GM12878 (cell line): ENCODE data around the gene ZNF469. TPM values are rescaled to one million over a fixed set of nuclear protein-coding genes. Genes with fewer than 3 reads are reported as not detected.

ENCODE experiments used
- ATAC-seq: fragments of 200-7000 bp; cut with Tn5 transposase; 3 replicates; pipeline ENCODE4 v1.9.1; 2020; ENCODE audit warnings: mild to moderate bottlenecking, moderate library complexity
- BruUV-seq: library from RNA; stranded (reverse); fragments of 400-500 nt; replicated peaks from 2 replicates; lab custom pipeline; 2021; lab: Mats Ljungman, UMichigan
- CTCF ChIA-PET: fragments of 300-600 bp; sonication (Branson Sonifier 250); formaldehyde crosslinking; extraction: SDS; loops from one replicate; lab custom pipeline; 2021; ENCODE audit warnings: inconsistent platforms; lab: Yijun Ruan, JAX
- POLR2A ChIA-PET: fragments of 350-600 bp; formaldehyde crosslinking; extraction: SDS; loops from one replicate; lab custom pipeline; 2021; ENCODE audit warnings: inconsistent platforms; lab: Charles Lee
- RAD21 ChIA-PET: fragments of 300-600 bp; sonication (Branson Sonifier 250); formaldehyde crosslinking; loops from one replicate; lab custom pipeline; 2023; ENCODE audit warnings: antibody characterized with exemption; ENCODE audit not compliant: unreplicated experiment; lab: Charles Lee
- SMC1A ChIA-PET: fragments of 300-600 bp; sonication (Branson Sonifier 250); formaldehyde crosslinking; loops from one replicate; lab custom pipeline; 2023; ENCODE audit not compliant: unreplicated experiment, uncharacterized antibody; lab: Charles Lee
- DNase-seq: peaks from one replicate; pipeline ENCODE4 v3.0.0-alpha.2; 2011; ENCODE audit warnings: low read depth, low spot score
- FAIRE-seq: peaks from 3 replicates; lab custom pipeline; 2011; peaks lifted over from hg19 to GRCh38; lab: Jason Lieb, UNC
- H2AFZ ChIP-seq: 2 replicates; pipeline ENCODE4 v1.6.0; 2011; ENCODE audit warnings: low read depth, low read length, control low read depth; ENCODE audit not compliant: control insufficient read depth
- H3K27ac ChIP-seq: 2 replicates; pipeline ENCODE4 v1.5.1; 2011; ENCODE audit warnings: control low read depth; ENCODE audit not compliant: control insufficient read depth, insufficient read depth
- H3K27me3 ChIP-seq, 2 experiments: replicated peaks in 1 of 2; 2 replicates each; pipeline versions ENCODE4 v1.6.0 to v1.6.1; 2011; ENCODE audit warnings: low read length in 1 of 2; ENCODE audit not compliant: control insufficient read depth in 2 of 2, insufficient read depth in 2 of 2
- H3K36me3 ChIP-seq, 2 experiments: 2 replicates each; pipeline ENCODE4 v1.5.1; 2011; ENCODE audit warnings: low read length in 1 of 2; ENCODE audit not compliant: control insufficient read depth in 2 of 2, insufficient read depth in 2 of 2
- H3K4me1 ChIP-seq: 2 replicates; pipeline ENCODE4 v1.6.1; 2011; ENCODE audit warnings: mild to moderate bottlenecking, low read length, moderate library complexity, mixed read lengths; ENCODE audit not compliant: control insufficient read depth, insufficient read depth
- H3K4me2 ChIP-seq: 2 replicates; pipeline ENCODE4 v1.6.0; 2011; ENCODE audit warnings: control low read depth; ENCODE audit not compliant: control insufficient read depth, insufficient read depth
- H3K4me3 ChIP-seq: fragments of 200-600 bp; sonication (generic); 2 replicates; pipeline ENCODE4 v1.5.1; 2016
- H3K79me2 ChIP-seq: 2 replicates; pipeline ENCODE4 v1.6.0; 2011; ENCODE audit warnings: low read length; ENCODE audit not compliant: control insufficient read depth, insufficient read depth
- H3K9ac ChIP-seq: 2 replicates; pipeline ENCODE4 v1.8.0; 2011; ENCODE audit warnings: low read length, control low read depth, mixed read lengths; ENCODE audit not compliant: control insufficient read depth, insufficient read depth
- H3K9me3 ChIP-seq: replicated peaks from 3 replicates; pipeline ENCODE4 v1.5.1; 2011; ENCODE audit warnings: mild to moderate bottlenecking, low read length; ENCODE audit not compliant: control insufficient read depth, insufficient read depth
- H4K20me1 ChIP-seq: 2 replicates; pipeline ENCODE4 v1.6.0; 2011; ENCODE audit not compliant: control insufficient read depth, insufficient read depth
- BCLAF1 ChIP-seq: fragments of 450-650 bp; IDR thresholded peaks from 2 replicates; pipeline ENCODE4 v1.6.1; 2017; ENCODE audit warnings: antibody characterized with exemption, mild to moderate bottlenecking, moderate library complexity
- CHD1 ChIP-seq: IDR thresholded peaks from 2 replicates; pipeline ENCODE4 v1.6.1; 2012; ENCODE audit warnings: low read depth, low read length, improper control_type of control experiment
- CTCF ChIP-seq, 3 experiments: IDR thresholded peaks in 2 of 3; conservative IDR thresholded peaks in 1 of 3; 2 replicates each; pipeline ENCODE4 v1.5.1; 2011; ENCODE audit warnings: low read depth in 3 of 3, low read length in 3 of 3, mild to moderate bottlenecking in 3 of 3, control low read depth in 2 of 3, moderate library complexity in 2 of 3, inconsistent platforms in 1 of 3, mixed read lengths in 1 of 3; ENCODE audit not compliant: control insufficient read depth in 2 of 3, insufficient read depth in 1 of 3; ENCODE audit errors: extremely low read depth in 1 of 3
- EGR1 ChIP-seq, 2 experiments: IDR thresholded peaks; 1 replicate in 1 of 2; 2 replicates in 1 of 2; pipeline ENCODE4 v1.6.1; 2011 to 2012; ENCODE audit warnings: low read depth in 2 of 2, low read length in 2 of 2, borderline replicate concordance in 1 of 2, mild to moderate bottlenecking in 1 of 2, moderate library complexity in 1 of 2
- IRF3 ChIP-seq: fragments of 450-650 bp; IDR thresholded peaks from 2 replicates; pipeline ENCODE4 v1.6.1; 2014; ENCODE audit warnings: mild to moderate bottlenecking
- JUNB ChIP-seq: IDR thresholded peaks from 2 replicates; pipeline ENCODE4 v1.6.1; 2016; ENCODE audit warnings: antibody characterized with exemption, mild to moderate bottlenecking
- MLLT1 ChIP-seq: fragments of 450-650 bp; IDR thresholded peaks from 2 replicates; pipeline ENCODE4 v1.6.1; 2016; ENCODE audit warnings: mild to moderate bottlenecking
- NR2C1 ChIP-seq: fragments of 450-650 bp; IDR thresholded peaks from 2 replicates; pipeline ENCODE4 v1.6.1; 2017; ENCODE audit warnings: antibody characterized with exemption, mild to moderate bottlenecking, moderate library complexity
- WGBS: methylation state at CpG from one replicate; pipeline ENCODE4 v1.1.6; 2016; ENCODE audit warnings: low lambda C conversion rate; ENCODE audit not compliant: insufficient replicate concordance, insufficient coverage; ENCODE audit errors: missing lambda C conversion rate; 5-methylcytosine and 5-hydroxymethylcytosine counted together
- in situ Hi-C: fragments of 300-500 bp; cut with MboI; formaldehyde crosslinking; loops from 9 replicates; pipeline ENCODE4 v1.14.3; 2018; ENCODE audit warnings: mixed read lengths
- intact Hi-C: fragments of 100-400 bp; cut with micrococcal nuclease; formaldehyde crosslinking; loops from one replicate; pipeline ENCODE4 v1.14.2; 2022; ENCODE audit not compliant: unreplicated experiment
- polyA plus RNA-seq, 11 experiments: library from polyadenylated mRNA; depleted of rRNA in 4 of 11; unstranded in 6 of 11; stranded (reverse) in 5 of 11; fragments of >200 nt; fragmentation: Nextera tagmentation in 4 of 11; fragmentation: Illumina TruSeq in 1 of 11; extraction: Ambion mirVana in 4 of 11; extraction: Trizol in 1 of 11; gene quantifications; 1 replicate in 1 of 11; 2 replicates in 10 of 11; pipeline versions ENCODE4 v1.2.1 to v1.2.3, GENCODE V29; 2011 to 2016; ENCODE audit warnings: inconsistent platforms in 2 of 11, missing spikeins in 2 of 11, low read depth in 1 of 11
- total RNA-seq, 4 experiments: library from RNA; depleted of rRNA in 3 of 4; stranded (reverse); fragments of >200 nt in 3 of 4; fragmentation: Illumina TruSeq in 1 of 4; extraction: Trizol in 1 of 4; gene quantifications; 2 replicates each; pipeline versions ENCODE4 v1.2.1 to v1.2.3, GENCODE V29; 2013 to 2021

The ZNF469 gene
- total and polyA plus RNA-seq, 10 of the 15 experiments (the other 5 are each of a cell fraction or from before 2014, with no cell fraction given), result 0.01 to 0.21 (median 0.04) TPM; not detected in 3

GRCh38 chr16:88354229-88355092 lies 28.3 kb upstream of the ZNF469 start:
- WGBS, result 50% methylated on average over 29 of the region's 33 CpGs
- no peak for DNase-seq
- intact Hi-C loops, result no loop called here

GRCh38 chr16:88355093-88355388 lies 27.7 kb upstream of the ZNF469 start:
- Histone ChIP-seq H4K20me1 (no peaks in the 10 kb centered on the region), H3K27ac (no peak overlapping the region), H3K9me3 (no peaks in the 10 kb centered on the region), H3K9ac (no peak overlapping the region), H3K79me2 (no peaks in the 10 kb centered on the region), H3K4me1 (no peaks in the 10 kb centered on the region), H3K27me3 (no peaks in the 10 kb centered on the region; a peak in 1 of 4 replicates), H3K4me3 (no peak overlapping the region), H2AFZ (no peak overlapping the region), H3K4me2 (no peak overlapping the region), H3K36me3 (no peaks in the 10 kb centered on the region)
- FAIRE-seq (no peak), DNase-seq (no peak), ATAC-seq (no peak)
- RAD21 ChIA-PET, result no interaction called here
- CTCF ChIA-PET, result no interaction called here
- no TSS peak for BruUV-seq
- SMC1A ChIA-PET, result no interaction called here
- POLR2A ChIA-PET, result no interaction called here
- in situ Hi-C loops, result no loop called here
- intact Hi-C loops, result no loop called here
- WGBS, result 50% methylated on average over 5 of the region's 6 CpGs
- TF ChIP-seq CTCF (IDR thresholded peaks at IDR 0.05 in 2 of 3, conservative IDR thresholded peaks at IDR 0.05 in 1 of 3; ENCODE audit: control insufficient read depth in 2 of 3, extremely low read depth in 1 of 3, insufficient read depth in 1 of 3, low read depth in 3 of 3, low read length in 3 of 3) (no peak), EGR1 (IDR thresholded peaks at IDR 0.05; ENCODE audit: borderline replicate concordance in 1 of 2, low read depth in 2 of 2, low read length in 2 of 2) (no peak), BCLAF1 (no peak), MLLT1 (no peak)

More at GRCh38 chr16:88354229-88355092, 28.3 kb upstream of the ZNF469 start:
- POLR2A ChIA-PET, result no interaction called here
- H3K4me2 ChIP-seq, result no peak overlapping the region
- no peak for ATAC-seq
- H3K27ac ChIP-seq, result no peak overlapping the region
- no TSS peak for BruUV-seq
- no peaks in the 10 kb centered on the region for H3K79me2 ChIP-seq
- H3K36me3 ChIP-seq, result no peaks in the 10 kb centered on the region
- no peaks in the 10 kb centered on the region; a peak in 1 of 4 replicates for H3K27me3 ChIP-seq
- no peaks in the 10 kb centered on the region for H3K4me1 ChIP-seq
- H3K9me3 ChIP-seq, result no peaks in the 10 kb centered on the region
- H3K4me3 ChIP-seq, result no peak overlapping the region
- no peaks in the 10 kb centered on the region for H4K20me1 ChIP-seq
- no peak for FAIRE-seq
- no peak overlapping the region for H2AFZ ChIP-seq
- RAD21 ChIA-PET, result no interaction called here
- H3K9ac ChIP-seq, result no peak overlapping the region
- in situ Hi-C loops, result no loop called here
- SMC1A ChIA-PET, result no interaction called here
- CTCF ChIA-PET, result no interaction called here
- TF ChIP-seq NR2C1 (no peak), JUNB (no peak), CHD1 (no peak), IRF3 (no peak)
